Measurements from ENCODE around the gene ORC2.

- no peak for TF ChIP-seq CTCF (IDR thresholded peaks at IDR 0.05)
- TF ChIP-seq POLR2A (IDR thresholded peaks at IDR 0.05) = no peak
These were observed 12.2 kb upstream of the ORC2 start for GRCh38 chr2:200975672-200976071.
